DMS153 (cell line): ENCODE data around the gene RYR2.

Experiments
- DNase-seq: peaks from one replicate; lab custom pipeline; 2025; lab: John Stamatoyannopoulos, UW

RYR2 gene

GRCh38 chr1:237201155-237201554, 159.2 kb downstream of the RYR2 start:
- DNase-seq, result no peak

DNA sequence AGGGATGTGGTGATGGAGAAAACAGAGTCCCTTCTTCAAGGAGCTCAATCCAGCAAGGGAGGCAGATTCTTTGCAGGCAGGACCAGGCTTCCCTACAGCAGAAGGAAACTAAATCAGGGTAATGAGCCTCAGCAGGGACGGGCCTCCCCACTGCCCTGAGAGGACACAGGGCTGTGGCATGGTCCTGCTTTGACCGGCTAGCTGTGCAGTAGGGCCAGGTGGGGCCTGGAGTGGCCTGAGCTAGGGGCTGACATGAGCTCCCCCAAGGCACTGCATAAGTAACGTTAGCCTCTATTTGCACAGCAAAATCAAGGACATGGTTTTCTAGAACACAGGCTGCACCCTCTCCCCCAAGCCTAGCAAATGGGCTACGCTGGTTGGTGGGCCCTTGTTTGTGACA, 162.9 kb downstream of the RYR2 start:
- no peak for DNase-seq

- DNase-seq, result no peak
These were observed 163.5 kb downstream of the RYR2 start for GRCh38 chr1:237205400-237206064.

DNA sequence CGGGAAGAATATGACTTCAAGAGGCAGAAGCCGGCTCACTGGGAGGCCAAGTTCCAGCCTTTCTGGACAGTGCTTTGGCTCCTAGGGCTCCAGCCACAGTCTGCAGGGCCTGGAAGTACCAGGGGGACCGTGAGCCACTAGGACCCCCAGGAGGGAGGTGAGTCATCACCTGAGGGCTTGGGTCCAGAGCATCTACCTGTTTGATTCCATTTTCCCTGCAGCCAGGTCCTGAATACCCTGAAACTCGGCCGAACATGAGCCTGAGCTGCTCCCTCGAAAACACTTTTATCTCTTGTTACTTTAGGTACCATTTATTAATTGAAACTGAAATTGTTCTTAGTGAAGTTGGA, 164.1 kb downstream of the RYR2 start:
- no peak for DNase-seq

DNA sequence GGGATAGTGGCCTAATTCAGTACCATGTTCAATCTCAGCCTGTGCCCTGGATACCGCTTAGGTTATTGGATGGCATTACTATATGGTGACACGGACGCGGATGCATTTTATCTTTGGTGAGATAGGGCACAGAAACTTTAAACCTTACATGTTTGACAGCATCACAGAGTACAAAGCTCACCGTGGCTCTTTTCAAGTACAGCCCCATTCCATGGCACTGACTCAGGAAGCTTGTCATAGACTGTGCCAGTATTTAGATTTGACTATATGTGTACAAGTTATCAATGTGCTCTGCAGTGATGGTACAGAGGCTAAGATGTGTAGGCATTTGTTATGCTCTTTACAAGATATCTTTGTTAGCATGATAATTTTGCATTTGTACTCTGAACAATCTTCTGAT, 169.0 kb downstream of the RYR2 start:
- no peak for DNase-seq

DNA sequence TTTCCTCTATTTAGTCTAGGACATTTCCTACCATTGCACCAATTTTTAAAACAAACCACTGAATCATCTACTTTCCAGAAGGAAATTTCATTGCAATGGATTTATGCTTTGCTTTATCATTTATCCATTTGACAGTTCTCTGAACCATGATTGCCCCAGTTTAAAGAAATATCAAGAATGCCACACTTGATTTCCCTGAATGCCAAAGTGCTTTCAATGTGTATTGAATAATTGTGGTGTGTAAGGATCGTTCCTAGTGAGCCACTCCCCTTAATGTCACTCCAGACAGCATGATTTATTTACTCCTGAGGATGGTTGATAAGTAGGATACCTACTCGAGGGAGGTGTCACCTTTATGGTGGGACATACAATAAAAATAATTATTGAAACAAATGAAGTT, 169.6 kb downstream of the RYR2 start:
- no peak for DNase-seq

DNA sequence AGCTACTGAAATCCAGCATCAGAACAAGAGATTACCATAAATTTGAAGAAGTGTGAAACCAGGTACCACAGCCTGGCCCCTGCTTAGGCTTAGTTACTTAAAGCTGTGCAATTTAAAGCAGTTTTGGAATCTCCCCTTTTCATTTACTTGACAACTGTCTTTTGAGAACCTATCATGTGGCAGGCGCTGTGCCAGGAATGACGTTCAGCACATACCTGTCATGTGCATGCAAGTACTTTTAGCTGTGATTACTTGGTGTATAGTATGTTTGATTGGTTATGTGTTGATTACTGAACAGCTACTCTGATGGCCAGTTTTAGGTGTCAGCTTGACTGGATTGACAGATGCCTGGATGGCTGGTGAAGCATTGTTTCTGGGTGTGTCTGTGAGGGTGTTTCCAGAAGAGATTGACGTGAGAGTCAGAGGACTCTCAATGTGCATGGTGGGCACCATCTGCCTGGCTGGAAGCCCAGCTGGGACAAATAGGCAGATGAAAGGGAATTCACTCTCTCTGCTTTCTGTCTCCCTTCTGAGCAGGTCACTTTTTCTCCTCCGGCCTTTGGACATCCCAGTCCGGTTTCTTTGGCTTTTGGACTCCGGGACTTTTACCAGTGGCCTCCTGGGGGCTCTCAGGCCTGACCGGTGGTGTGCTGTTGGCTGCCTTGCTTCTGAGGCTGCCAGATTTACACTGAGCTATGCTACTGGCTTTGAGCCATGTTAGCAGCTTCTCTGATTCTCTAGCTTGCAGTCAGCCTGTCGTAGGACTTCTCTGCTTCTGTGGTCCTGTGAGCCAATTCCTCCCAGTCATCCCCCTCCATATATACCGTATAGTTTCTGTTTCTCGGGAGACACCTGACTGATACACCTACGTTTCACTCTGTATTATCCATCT, 178.0 kb downstream of the RYR2 start:
- DNase-seq, result no peak

DNA sequence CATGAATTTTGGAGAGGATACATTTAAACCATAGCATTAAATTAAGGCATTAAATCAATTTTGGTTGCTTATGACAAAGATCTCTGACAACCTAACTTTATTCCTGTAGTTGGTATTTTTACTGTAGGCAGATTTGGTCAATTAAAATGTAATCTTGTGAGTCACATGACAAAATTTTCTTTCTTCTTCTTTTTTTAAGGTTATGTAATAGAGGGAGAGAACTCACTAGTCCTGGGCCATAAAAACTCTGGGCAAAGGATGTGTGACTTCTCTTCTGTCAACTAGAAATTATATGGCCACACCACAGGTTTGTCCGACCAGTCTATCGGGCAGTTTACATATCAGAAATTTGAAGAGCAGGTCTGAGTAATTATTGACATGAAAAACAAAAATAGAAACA, 181.4 kb downstream of the RYR2 start:
- no peak for DNase-seq

DNA sequence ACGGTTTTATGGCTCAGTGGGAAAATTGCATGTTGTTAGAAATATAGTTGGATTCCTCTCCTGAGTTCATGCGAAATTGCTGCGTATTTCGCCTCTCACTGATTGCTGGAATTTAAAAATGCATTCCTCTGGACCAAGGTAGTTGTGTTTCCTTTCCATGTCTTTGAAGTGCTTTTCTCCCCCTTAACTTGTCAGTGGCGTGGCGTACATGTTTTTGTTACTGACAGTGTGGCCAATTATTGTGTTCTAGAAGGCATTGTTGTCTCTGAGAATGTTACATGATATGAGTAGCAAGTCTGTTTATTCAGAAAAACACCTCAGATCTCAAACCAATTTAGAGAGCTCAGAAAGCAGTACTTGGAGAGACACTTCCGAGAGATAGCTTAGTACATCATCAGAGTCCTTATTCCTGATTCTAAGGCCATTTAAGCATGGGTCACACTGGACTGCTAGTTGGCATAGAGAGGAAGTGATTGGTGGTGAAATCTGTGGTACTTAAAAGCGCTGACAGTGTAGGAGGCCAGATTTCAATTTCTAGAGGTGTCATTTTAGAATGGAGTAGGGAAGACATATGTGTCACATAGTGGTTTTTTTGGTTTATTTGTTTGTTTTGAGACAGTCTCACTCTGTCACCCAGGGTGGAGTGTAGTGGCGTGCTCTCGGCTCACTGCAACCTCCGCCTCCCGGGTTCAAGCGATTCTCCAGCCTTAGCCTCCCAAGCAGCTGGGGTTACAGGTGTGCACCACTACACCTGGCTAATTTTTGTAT, 184.4 kb downstream of the RYR2 start:
- no peak for DNase-seq

DNA sequence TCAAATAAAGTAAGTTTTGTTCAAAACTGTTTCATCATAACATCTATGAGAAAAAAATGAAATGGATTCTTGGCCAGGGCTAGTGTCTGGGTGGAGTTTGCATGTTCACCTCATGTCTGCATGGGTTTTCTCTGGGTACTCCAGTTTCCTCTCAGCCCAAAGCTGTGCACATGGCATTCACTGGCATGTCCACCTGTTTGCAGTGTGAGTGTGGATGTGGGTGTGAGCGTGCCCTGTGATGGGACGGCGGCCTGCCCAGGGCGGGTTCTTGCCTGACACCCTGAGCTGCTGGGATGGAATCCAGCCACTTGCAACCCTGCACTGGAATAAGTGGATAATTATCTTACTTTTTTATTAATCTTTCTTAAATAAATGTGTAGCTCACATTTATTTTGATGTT, 185.5 kb downstream of the RYR2 start:
- DNase-seq, result no peak

- no peak for DNase-seq
These were observed 186.4 kb downstream of the RYR2 start for GRCh38 chr1:237228421-237228820.

GRCh38 chr1:237229333-237229732, 187.3 kb downstream of the RYR2 start:
- DNase-seq, result no peak

- no peak for DNase-seq
These were observed 190.5 kb downstream of the RYR2 start for GRCh38 chr1:237232501-237232900.

DNA sequence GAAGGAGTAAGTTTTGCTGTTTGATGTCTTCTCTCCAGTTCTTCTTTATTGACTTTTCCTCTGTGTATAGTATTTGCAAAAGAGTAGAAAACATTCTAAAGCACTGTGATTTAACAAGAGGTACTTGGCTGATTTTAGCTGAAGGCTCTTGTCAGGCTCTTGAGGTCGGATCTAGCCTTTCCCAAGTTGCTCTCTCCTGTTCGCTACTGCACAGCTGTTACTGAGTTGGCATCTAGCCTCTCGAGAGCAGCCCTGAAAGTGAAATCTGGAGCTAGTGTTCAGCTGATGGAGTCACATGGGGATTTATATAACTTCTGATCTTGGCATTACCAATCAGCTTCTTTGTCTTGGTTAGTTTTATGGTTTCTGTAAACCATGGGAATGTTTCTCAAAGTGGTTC, 193.1 kb downstream of the RYR2 start:
- DNase-seq, result no peak

GRCh38 chr1:237237721-237238120, 195.7 kb downstream of the RYR2 start:
- no peak for DNase-seq

DNA sequence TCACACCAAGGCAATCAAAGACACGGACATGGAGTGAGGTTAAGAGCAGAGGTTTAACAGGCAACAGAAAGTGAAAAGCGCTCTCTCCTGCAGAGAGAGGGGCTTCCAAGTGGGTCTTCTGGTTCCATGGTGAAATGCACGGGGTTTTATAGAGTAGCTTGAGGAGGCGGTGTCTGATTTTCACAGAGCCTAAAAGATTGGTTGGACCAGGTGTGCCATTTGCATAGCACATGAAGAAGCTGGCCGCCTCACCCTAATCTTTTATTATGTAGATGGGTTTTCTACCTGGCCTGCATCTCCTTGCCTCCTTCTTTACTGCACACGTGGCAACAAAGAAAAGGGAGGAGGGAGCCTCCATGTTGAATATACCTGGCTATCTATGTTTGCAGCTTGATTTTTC, 197.3 kb downstream of the RYR2 start:
- no peak for DNase-seq

- no peak for DNase-seq
These were observed 199.1 kb downstream of the RYR2 start for GRCh38 chr1:237241038-237241437.

DNA sequence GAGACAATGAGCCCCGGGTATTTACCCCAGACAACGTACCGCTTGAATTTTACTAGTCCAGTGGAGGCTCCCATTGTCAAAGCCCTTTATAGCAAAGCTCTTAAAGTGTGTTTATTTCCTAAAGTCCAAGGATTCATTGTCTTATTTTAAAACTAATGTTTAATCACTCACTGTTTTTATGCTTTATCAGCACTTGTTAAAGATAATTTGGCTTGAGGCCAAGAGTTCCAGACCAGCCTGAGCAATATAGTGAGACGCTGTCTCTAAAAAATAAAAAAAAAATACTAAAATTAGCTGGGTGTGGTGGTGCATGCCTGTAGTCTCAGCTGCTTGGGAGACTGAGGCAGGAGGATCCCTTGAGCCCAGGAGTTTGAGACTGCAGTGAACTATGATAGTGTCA, 202.8 kb downstream of the RYR2 start:
- no peak for DNase-seq

DNA sequence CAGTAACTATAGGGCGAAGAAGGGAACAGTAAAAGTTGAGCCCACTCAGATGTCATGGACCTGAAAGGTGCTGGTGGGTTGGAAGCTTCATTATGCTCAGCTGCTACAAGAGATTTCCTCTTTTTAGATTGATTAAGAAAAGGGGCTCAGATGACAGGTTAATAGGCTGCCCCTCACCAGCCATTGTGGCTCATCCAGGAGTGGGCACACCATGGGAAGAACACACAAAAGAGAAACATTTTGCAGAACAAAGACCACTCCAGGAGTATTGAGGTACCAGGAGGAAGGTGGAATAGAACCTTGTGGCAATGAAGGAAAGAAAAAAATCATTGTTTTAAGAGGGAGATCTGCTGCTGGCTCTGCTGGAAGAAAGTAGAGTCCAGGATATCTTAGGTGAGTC, 205.5 kb downstream of the RYR2 start:
- DNase-seq, result no peak

GRCh38 chr1:237249120-237249519, 207.1 kb downstream of the RYR2 start:
- DNase-seq, result no peak

DNA sequence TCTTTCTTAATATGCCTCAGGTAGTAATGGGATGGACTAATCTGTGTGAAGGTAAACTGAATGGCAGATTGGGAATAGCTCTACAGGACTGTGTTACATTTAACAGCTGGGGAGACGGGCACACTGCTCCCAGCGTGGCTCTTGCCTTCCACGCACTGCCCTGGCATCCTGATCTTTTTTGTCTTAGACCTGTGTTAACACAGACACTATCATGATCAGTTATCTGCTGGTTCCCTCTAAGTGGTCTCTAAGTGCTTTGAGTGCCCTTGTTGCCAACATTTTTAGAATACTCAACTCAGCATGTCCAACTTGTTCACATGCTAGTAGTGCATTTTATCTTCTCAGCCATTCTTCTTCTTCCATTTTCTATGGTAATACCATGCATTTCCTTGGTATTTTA, 208.1 kb downstream of the RYR2 start:
- no peak for DNase-seq

DNA sequence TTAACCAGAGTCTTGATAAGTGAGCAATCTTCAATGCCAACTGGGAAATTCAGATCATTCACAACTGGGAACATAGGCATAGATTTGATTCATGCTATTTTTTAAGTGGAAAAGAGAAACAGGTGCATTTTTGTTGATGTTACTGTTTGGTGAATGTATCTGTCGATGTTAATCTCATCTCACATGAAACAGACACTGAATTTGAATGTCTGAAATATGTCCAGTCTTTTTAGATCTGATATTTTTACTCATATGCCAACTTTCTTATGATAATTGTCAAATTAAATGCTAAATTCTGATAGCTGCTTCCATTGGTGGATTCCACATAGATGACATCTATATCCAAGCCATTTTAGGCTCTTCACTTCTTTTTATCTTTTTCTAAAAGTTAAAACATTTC, 213.1 kb downstream of the RYR2 start:
- no peak for DNase-seq

GRCh38 chr1:237258871-237259270, 216.9 kb downstream of the RYR2 start:
- DNase-seq, result no peak
